K562 (cell line): Measurements from ENCODE around the gene CITED2. TPM values are rescaled to one million over a fixed set of nuclear protein-coding genes. Genes with fewer than 3 reads are reported as not detected.

ENCODE experiments used
- CEBPB ChIP-seq: fragments of 450-650 bp; IDR thresholded peaks from 2 replicates; pipeline ENCODE4 v1.6.1; 2016; ENCODE audit warnings: missing genetic modification characterization, missing compliant biosample characterization
- HNRNPK ChIP-seq: fragments of 200-400 bp; formaldehyde crosslinking; IDR thresholded peaks from one replicate; pipeline ENCODE4 v1.6.1; 2018; ENCODE audit warnings: mild to moderate bottlenecking, low read depth, low read length; ENCODE audit not compliant: poor library complexity, severe bottlenecking
- RBM15 ChIP-seq: fragments of 200-400 bp; formaldehyde crosslinking; IDR thresholded peaks from 2 replicates; pipeline ENCODE4 v1.6.1; 2018; ENCODE audit warnings: mild to moderate bottlenecking, low read length, moderate library complexity; ENCODE audit not compliant: insufficient read depth
- SIN3B ChIP-seq: fragments of 450-650 bp; IDR thresholded peaks from 2 replicates; pipeline ENCODE4 v1.6.1; 2017; ENCODE audit warnings: low read depth, mild to moderate bottlenecking, moderate library complexity
- ZBTB7A ChIP-seq: IDR thresholded peaks from 2 replicates; pipeline ENCODE4 v1.6.1; 2011; ENCODE audit warnings: low read depth, mild to moderate bottlenecking, low read length, moderate library complexity, borderline replicate concordance; ENCODE audit not compliant: control insufficient read depth
- polyA plus RNA-seq, 8 experiments: library from polyadenylated mRNA; depleted of rRNA in 4 of 8; stranded (reverse) in 5 of 8; unstranded in 3 of 8; fragments of >200 nt; fragmentation: Nextera tagmentation in 2 of 8; fragmentation: Illumina TruSeq in 1 of 8; extraction: Ambion mirVana in 2 of 8; extraction: Trizol in 1 of 8; gene quantifications; 2 replicates each; pipeline versions ENCODE4 v1.2.1 to v1.2.3, GENCODE V29; 2011 to 2014; ENCODE audit warnings: inconsistent platforms in 1 of 8, missing spikeins in 1 of 8
- total RNA-seq, 7 experiments: library from RNA; depleted of rRNA in 6 of 7; stranded (reverse); fragments of >200 nt in 6 of 7; fragmentation: Illumina TruSeq in 2 of 7; extraction: Trizol in 2 of 7; gene quantifications; 2 replicates each; pipeline versions ENCODE4 v1.2.1 to v1.2.3, GENCODE V29; 2011 to 2021; ENCODE audit warnings: low replicate concordance in 1 of 7
- TF ChIP-seq, protein P1 (sequence below): fragments of 450-650 bp; formaldehyde crosslinking; IDR thresholded peaks from 2 replicates; pipeline ENCODE4 v1.4.0; 2020; ENCODE audit warnings: mild to moderate bottlenecking, moderate library complexity
- TF ChIP-seq, protein P2 (sequence below): sonication (generic); formaldehyde crosslinking; IDR thresholded peaks from 2 replicates; pipeline ENCODE4 v1.8.1; 2023; ENCODE audit warnings: mild to moderate bottlenecking, missing genetic modification reagents
- TF ChIP-seq, protein P3 (sequence below): fragments of 200-800 bp; sonication (Bioruptor generic); IDR thresholded peaks from 2 replicates; pipeline ENCODE4 v1.6.1; 2016; ENCODE audit warnings: missing genetic modification characterization, missing compliant biosample characterization
- TF ChIP-seq, protein P4 (sequence below): fragments of 250-450 bp; sonication (Bioruptor Pico); IDR thresholded peaks from 2 replicates; pipeline ENCODE4 v1.4.0; 2020

CITED2 gene
- total and polyA plus RNA-seq, 9 of the 15 experiments (the other 6 are each of a cell fraction or from before 2014, with no cell fraction given) = 0.21 to 86.1 (median 17.5) TPM

DNA sequence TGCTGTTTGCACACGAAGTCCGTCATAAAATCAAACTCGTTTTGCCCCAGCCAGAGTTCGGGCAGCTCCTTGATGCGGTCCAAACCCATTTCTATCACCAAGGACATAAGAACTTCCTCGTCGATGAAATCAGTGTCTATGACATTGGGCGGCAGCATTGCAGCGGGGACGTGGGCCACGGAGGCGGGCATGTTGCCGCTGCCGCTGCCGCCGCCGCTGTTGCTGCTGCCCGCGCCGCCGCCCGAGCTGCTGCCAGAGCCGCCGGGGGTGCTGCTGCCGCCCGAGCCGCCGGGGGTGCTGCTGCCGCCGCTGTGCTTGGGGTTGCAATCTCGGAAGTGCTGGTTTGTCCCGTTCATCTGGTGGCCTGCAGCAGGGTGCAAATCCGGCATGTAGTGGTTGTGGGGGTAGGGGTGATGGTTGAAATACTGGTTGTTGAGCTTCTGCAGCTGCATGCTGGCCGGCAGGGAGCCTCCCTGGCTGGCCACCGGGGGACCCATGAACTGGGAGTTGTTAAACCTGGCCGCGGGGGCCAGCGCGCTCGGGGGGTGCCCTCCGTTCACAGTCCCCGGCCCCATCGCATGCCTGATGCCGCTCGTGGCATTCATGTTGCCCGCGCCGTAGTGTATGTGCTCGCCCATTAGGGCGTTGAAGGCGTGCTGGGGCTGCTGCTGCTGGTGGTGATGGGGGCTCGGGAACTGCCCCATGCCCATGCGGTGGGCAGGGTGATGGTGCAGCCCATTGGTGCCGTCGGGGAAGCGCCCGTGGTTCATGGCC is 1.1 kb downstream of the CITED2 start (continued):
- TF ChIP-seq RBM15 (0 out of 2 replicates have a peak, but pooled peaks have one; percentile 52), HNRNPK (no peak), ZBTB7A (peak; percentile 55; the same call in 1 of the 2 replicates), CEBPB (tag) (no peak), SIN3B (peak; percentile 31; the same call in 1 of the 2 replicates)
- TF ChIP-seq, protein P1, sequence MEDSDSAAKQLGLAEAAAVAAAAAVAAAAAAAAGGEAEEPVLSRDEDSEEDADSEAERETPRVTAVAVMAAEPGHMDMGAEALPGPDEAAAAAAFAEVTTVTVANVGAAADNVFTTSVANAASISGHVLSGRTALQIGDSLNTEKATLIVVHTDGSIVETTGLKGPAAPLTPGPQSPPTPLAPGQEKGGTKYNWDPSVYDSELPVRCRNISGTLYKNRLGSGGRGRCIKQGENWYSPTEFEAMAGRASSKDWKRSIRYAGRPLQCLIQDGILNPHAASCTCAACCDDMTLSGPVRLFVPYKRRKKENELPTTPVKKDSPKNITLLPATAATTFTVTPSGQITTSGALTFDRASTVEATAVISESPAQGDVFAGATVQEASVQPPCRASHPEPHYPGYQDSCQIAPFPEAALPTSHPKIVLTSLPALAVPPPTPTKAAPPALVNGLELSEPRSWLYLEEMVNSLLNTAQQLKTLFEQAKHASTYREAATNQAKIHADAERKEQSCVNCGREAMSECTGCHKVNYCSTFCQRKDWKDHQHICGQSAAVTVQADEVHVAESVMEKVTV (CRISPR knock-in tag) = peak; percentile 3; the same call in 1 of the 2 replicates
- TF ChIP-seq, protein P2, sequence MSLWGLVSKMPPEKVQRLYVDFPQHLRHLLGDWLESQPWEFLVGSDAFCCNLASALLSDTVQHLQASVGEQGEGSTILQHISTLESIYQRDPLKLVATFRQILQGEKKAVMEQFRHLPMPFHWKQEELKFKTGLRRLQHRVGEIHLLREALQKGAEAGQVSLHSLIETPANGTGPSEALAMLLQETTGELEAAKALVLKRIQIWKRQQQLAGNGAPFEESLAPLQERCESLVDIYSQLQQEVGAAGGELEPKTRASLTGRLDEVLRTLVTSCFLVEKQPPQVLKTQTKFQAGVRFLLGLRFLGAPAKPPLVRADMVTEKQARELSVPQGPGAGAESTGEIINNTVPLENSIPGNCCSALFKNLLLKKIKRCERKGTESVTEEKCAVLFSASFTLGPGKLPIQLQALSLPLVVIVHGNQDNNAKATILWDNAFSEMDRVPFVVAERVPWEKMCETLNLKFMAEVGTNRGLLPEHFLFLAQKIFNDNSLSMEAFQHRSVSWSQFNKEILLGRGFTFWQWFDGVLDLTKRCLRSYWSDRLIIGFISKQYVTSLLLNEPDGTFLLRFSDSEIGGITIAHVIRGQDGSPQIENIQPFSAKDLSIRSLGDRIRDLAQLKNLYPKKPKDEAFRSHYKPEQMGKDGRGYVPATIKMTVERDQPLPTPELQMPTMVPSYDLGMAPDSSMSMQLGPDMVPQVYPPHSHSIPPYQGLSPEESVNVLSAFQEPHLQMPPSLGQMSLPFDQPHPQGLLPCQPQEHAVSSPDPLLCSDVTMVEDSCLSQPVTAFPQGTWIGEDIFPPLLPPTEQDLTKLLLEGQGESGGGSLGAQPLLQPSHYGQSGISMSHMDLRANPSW (CRISPR knock-in tag) = peak; percentile 58; the same call in 1 of the 2 replicates
- TF ChIP-seq, protein P3, sequence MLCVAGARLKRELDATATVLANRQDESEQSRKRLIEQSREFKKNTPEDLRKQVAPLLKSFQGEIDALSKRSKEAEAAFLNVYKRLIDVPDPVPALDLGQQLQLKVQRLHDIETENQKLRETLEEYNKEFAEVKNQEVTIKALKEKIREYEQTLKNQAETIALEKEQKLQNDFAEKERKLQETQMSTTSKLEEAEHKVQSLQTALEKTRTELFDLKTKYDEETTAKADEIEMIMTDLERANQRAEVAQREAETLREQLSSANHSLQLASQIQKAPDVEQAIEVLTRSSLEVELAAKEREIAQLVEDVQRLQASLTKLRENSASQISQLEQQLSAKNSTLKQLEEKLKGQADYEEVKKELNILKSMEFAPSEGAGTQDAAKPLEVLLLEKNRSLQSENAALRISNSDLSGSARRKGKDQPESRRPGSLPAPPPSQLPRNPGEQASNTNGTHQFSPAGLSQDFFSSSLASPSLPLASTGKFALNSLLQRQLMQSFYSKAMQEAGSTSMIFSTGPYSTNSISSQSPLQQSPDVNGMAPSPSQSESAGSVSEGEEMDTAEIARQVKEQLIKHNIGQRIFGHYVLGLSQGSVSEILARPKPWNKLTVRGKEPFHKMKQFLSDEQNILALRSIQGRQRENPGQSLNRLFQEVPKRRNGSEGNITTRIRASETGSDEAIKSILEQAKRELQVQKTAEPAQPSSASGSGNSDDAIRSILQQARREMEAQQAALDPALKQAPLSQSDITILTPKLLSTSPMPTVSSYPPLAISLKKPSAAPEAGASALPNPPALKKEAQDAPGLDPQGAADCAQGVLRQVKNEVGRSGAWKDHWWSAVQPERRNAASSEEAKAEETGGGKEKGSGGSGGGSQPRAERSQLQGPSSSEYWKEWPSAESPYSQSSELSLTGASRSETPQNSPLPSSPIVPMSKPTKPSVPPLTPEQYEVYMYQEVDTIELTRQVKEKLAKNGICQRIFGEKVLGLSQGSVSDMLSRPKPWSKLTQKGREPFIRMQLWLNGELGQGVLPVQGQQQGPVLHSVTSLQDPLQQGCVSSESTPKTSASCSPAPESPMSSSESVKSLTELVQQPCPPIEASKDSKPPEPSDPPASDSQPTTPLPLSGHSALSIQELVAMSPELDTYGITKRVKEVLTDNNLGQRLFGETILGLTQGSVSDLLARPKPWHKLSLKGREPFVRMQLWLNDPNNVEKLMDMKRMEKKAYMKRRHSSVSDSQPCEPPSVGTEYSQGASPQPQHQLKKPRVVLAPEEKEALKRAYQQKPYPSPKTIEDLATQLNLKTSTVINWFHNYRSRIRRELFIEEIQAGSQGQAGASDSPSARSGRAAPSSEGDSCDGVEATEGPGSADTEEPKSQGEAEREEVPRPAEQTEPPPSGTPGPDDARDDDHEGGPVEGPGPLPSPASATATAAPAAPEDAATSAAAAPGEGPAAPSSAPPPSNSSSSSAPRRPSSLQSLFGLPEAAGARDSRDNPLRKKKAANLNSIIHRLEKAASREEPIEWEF = no peak
- TF ChIP-seq, protein P4, sequence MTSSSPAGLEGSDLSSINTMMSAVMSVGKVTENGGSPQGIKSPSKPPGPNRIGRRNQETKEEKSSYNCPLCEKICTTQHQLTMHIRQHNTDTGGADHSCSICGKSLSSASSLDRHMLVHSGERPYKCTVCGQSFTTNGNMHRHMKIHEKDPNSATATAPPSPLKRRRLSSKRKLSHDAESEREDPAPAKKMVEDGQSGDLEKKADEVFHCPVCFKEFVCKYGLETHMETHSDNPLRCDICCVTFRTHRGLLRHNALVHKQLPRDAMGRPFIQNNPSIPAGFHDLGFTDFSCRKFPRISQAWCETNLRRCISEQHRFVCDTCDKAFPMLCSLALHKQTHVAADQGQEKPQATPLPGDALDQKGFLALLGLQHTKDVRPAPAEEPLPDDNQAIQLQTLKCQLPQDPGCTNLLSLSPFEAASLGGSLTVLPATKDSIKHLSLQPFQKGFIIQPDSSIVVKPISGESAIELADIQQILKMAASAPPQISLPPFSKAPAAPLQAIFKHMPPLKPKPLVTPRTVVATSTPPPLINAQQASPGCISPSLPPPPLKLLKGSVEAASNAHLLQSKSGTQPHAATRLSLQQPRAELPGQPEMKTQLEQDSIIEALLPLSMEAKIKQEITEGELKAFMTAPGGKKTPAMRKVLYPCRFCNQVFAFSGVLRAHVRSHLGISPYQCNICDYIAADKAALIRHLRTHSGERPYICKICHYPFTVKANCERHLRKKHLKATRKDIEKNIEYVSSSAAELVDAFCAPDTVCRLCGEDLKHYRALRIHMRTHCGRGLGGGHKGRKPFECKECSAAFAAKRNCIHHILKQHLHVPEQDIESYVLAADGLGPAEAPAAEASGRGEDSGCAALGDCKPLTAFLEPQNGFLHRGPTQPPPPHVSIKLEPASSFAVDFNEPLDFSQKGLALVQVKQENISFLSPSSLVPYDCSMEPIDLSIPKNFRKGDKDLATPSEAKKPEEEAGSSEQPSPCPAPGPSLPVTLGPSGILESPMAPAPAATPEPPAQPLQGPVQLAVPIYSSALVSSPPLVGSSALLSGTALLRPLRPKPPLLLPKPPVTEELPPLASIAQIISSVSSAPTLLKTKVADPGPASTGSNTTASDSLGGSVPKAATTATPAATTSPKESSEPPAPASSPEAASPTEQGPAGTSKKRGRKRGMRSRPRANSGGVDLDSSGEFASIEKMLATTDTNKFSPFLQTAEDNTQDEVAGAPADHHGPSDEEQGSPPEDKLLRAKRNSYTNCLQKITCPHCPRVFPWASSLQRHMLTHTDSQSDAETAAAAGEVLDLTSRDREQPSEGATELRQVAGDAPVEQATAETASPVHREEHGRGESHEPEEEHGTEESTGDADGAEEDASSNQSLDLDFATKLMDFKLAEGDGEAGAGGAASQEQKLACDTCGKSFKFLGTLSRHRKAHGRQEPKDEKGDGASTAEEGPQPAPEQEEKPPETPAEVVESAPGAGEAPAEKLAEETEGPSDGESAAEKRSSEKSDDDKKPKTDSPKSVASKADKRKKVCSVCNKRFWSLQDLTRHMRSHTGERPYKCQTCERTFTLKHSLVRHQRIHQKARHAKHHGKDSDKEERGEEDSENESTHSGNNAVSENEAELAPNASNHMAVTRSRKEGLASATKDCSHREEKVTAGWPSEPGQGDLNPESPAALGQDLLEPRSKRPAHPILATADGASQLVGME (CRISPR knock-in tag) = peak; percentile 17; the same call in 1 of the 2 replicates
